ENCODE measurements around the gene RNF220. TPM values are rescaled to one million over a fixed set of nuclear protein-coding genes. Genes with fewer than 3 reads are reported as not detected.
"Not testable (repeated sequence)": the region's sequence is repeated elsewhere in the genome, so short reads cannot be mapped to it uniquely, and the experiment has no call there.

Gene RNF220
- total RNA-seq, 1 donor from 2014 or later: 84.4 TPM

DNA sequence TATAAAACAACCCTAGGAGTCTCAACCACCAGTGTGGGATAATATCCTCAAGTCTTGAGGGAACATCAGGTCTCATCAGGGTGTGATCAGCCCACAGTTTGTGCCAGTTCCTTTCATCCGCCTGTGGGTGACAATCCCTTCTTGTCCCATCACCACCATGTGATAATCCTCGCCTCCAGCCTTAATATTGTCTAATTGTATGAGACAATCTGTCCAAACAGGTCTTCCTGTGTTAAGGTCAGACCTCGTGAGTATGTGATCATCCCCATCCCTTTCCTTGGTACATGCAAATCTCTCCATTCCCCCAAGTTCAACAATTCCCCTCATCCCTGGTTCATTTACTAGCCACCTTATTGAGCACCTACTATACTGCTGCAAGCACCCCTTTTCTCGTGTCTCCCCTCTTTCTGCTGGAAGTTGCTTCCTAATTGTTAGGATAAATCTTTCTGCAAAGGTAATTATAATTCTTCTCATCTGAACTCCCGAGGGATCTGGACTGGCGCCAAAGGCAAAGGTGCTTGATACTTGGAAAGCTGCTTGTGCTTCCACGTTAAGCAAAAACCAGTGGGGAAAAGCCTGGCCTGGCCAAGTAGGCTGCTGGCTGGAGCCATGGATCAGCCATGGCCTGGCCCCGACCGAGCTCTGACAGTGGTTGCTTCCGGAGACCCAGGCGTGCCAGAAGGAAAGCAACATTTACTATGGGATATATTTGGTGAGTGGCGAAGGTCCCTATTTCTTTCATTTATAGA, 92.5 kb downstream of the RNF220 start:
- H3K27me3 Mint-ChIP-seq (ENCODE audit: unreplicated experiment): peaks cover 28% of the 10 kb centered on the region
- no peaks in the 10 kb centered on the region for H3K36me3 Mint-ChIP-seq (ENCODE audit: unreplicated experiment)
- no peak overlapping the region for H3K4me3 Mint-ChIP-seq (ENCODE audit: unreplicated experiment)
- no peak for DNase-seq (ENCODE audit: extremely low spot score, unreplicated experiment)
- H3K4me1 Mint-ChIP-seq (ENCODE audit: unreplicated experiment): no peaks in the 10 kb centered on the region
- no peak overlapping the region for H3K27ac Mint-ChIP-seq (ENCODE audit: unreplicated experiment)
- H3K9me3 Mint-ChIP-seq (ENCODE audit: unreplicated experiment): no peaks in the 10 kb centered on the region
- TF ChIP-seq CTCF (IDR thresholded peaks at IDR 0.05): no peak

DNA sequence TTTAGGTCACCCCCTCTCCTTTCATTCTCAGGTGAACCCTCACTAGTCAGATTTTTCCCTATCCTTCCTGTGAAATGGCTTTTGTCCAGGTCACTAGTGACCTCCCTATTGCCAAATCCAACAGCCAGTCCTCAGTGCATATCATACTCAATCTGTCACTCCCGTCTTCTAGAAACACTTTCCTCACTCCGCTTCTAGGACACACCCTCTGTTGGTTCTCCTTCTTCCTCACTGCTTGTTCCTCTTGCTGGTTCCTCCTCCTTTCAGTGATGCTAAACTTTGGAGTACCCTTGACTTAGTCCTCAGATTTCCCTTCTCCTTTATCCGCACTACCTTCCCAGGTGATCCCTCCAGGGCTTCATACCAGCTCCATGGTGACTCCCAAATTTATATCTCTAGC, 94.3 kb downstream of the RNF220 start:
- Mint-ChIP-seq H3K9me3 (ENCODE audit: unreplicated experiment) (no peaks in the 10 kb centered on the region), H3K27me3 (ENCODE audit: unreplicated experiment) (peaks cover 25% of the 10 kb centered on the region), H3K27ac (ENCODE audit: unreplicated experiment) (no peak overlapping the region), H3K36me3 (ENCODE audit: unreplicated experiment) (no peaks in the 10 kb centered on the region), H3K4me1 (ENCODE audit: unreplicated experiment) (no peaks in the 10 kb centered on the region), H3K4me3 (ENCODE audit: unreplicated experiment) (no peak overlapping the region)
- TF ChIP-seq CTCF (IDR thresholded peaks at IDR 0.05): no peak
- DNase-seq (ENCODE audit: extremely low spot score, unreplicated experiment): no peak

DNA sequence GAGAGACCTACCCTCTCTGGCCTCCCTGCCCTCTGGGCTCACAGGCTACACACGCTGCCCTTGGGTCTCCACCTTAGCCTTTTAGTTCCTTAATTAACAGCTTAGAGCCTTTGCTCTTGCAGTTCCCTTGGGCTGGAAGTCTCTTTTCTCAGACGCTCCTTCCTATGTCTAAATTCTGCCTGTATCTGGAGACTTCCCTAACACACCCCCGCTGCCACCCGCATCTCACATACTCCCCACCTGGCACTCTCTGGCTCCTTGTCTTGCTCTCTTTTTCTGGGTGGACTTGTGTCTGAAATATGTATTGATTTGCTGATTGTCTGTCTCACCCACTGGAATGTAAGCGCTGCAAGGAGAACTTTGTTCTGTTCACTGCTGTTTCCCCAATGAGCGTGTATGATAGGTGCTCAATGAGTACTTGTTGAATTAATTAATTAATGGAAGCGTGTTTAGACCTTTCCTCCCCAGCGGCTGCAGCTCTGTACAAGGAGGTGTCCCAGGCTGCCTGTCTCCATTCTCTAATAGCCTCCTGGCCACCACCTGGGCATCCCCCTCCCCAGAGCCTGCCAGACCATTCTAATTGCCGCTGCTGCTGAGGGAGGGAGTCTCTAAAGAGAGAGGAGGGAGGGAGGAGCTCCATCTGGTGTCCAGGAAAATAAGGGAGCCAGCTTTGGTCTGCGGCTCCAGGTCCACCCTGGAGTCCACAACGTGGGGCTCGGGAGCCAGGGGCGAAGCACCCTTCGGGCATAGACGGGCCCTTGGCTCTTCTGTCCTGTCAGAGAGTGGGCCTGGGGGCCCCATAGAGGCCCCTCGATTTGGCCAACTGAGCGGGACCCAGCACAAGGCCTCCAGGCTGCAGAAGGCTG, 95.4 kb downstream of the RNF220 start:
- H3K27me3 Mint-ChIP-seq (ENCODE audit: unreplicated experiment): peaks cover 29% of the 10 kb centered on the region
- TF ChIP-seq CTCF (IDR thresholded peaks at IDR 0.05): peak; percentile 47
- H3K9me3 Mint-ChIP-seq (ENCODE audit: unreplicated experiment): no peaks in the 10 kb centered on the region
- no peaks in the 10 kb centered on the region for H3K4me1 Mint-ChIP-seq (ENCODE audit: unreplicated experiment)
- DNase-seq (ENCODE audit: extremely low spot score, unreplicated experiment): no peak
- H3K36me3 Mint-ChIP-seq (ENCODE audit: unreplicated experiment): no peaks in the 10 kb centered on the region
- no peak overlapping the region for H3K4me3 Mint-ChIP-seq (ENCODE audit: unreplicated experiment)
- no peak overlapping the region for H3K27ac Mint-ChIP-seq (ENCODE audit: unreplicated experiment)

GRCh38 chr1:44501047-44501890, 96.2 kb downstream of the RNF220 start:
- Mint-ChIP-seq H3K4me1 (ENCODE audit: unreplicated experiment) (no peaks in the 10 kb centered on the region), H3K9me3 (ENCODE audit: unreplicated experiment) (no peaks in the 10 kb centered on the region), H3K27ac (ENCODE audit: unreplicated experiment) (no peak overlapping the region)

GRCh38 chr1:44502823-44503222, 97.8 kb downstream of the RNF220 start:
- not testable (repeated sequence) for H3K27ac Mint-ChIP-seq (ENCODE audit: unreplicated experiment); H3K4me1 Mint-ChIP-seq (ENCODE audit: unreplicated experiment); H3K9me3 Mint-ChIP-seq (ENCODE audit: unreplicated experiment)

More at GRCh38 chr1:44501047-44501890, 96.2 kb downstream of the RNF220 start:
- no peak for TF ChIP-seq CTCF (IDR thresholded peaks at IDR 0.05)
- H3K36me3 Mint-ChIP-seq (ENCODE audit: unreplicated experiment): no peaks in the 10 kb centered on the region
- no peak overlapping the region for H3K4me3 Mint-ChIP-seq (ENCODE audit: unreplicated experiment)
- peaks cover 29% of the 10 kb centered on the region for H3K27me3 Mint-ChIP-seq (ENCODE audit: unreplicated experiment)
- DNase-seq (ENCODE audit: extremely low spot score, unreplicated experiment): no peak

More at GRCh38 chr1:44502823-44503222, 97.8 kb downstream of the RNF220 start:
- not testable (repeated sequence) for H3K36me3 Mint-ChIP-seq (ENCODE audit: unreplicated experiment); DNase-seq (ENCODE audit: extremely low spot score, unreplicated experiment); H3K4me3 Mint-ChIP-seq (ENCODE audit: unreplicated experiment)
- H3K27me3 Mint-ChIP-seq (ENCODE audit: unreplicated experiment): peaks cover 43% of the 10 kb centered on the region

All from osteocyte (in vitro differentiated cells).